Astrocyte (in vitro differentiated cells and primary cell): ENCODE results near the gene ACTN4. TPM values are rescaled to one million over a fixed set of nuclear protein-coding genes. Genes with fewer than 3 reads are reported as not detected.

Experiments
- DNase-seq: peaks from one replicate; pipeline ENCODE4 v3.0.0-alpha.2; 2010; ENCODE audit warnings: low read depth
- FAIRE-seq: peaks from 2 replicates; lab custom pipeline; 2011; peaks lifted over from hg19 to GRCh38; lab: Jason Lieb, UNC
- H2AFZ ChIP-seq: 2 replicates; pipeline ENCODE4 v1.6.0; 2012; ENCODE audit warnings: low read depth, low read length, inconsistent platforms
- H3K27ac ChIP-seq: 2 replicates; pipeline ENCODE4 v1.5.1; 2011; ENCODE audit warnings: low read depth, low read length, inconsistent platforms
- H3K27me3 ChIP-seq: 2 replicates; pipeline ENCODE4 v1.6.0; 2011; ENCODE audit warnings: low read length, inconsistent platforms; ENCODE audit not compliant: insufficient read depth
- H3K36me3 ChIP-seq: 2 replicates; pipeline ENCODE4 v1.5.1; 2011; ENCODE audit warnings: low read length, inconsistent platforms; ENCODE audit not compliant: insufficient read depth
- H3K4me1 ChIP-seq: 2 replicates; pipeline ENCODE4 v1.5.1; 2011; ENCODE audit warnings: low read length, inconsistent platforms; ENCODE audit not compliant: insufficient read depth
- H3K4me2 ChIP-seq: 2 replicates; pipeline ENCODE4 v1.6.0; 2012; ENCODE audit warnings: low read length, inconsistent platforms
- H3K4me3 ChIP-seq: 2 replicates; pipeline ENCODE4 v1.5.1; 2011; ENCODE audit warnings: low read depth, mild to moderate bottlenecking, low read length, inconsistent platforms; ENCODE audit not compliant: insufficient read depth
- H3K79me2 ChIP-seq: 2 replicates; pipeline ENCODE4 v1.6.0; 2012; ENCODE audit warnings: mild to moderate bottlenecking, low read length, inconsistent platforms; ENCODE audit not compliant: insufficient read depth
- H3K9ac ChIP-seq: 2 replicates; pipeline ENCODE4 v1.6.0; 2012; ENCODE audit warnings: mild to moderate bottlenecking, low read length, inconsistent platforms
- H3K9me3 ChIP-seq: 2 replicates; pipeline ENCODE4 v1.5.1; 2012; ENCODE audit warnings: low read depth, mild to moderate bottlenecking, low read length, inconsistent platforms; ENCODE audit not compliant: insufficient read depth
- H4K20me1 ChIP-seq: 2 replicates; pipeline ENCODE4 v1.6.0; 2012; ENCODE audit warnings: low read length, inconsistent platforms; ENCODE audit not compliant: insufficient read depth
- H3K27ac Mint-ChIP-seq: one replicate; pipeline ENCODE4 v1.8.0; 2021; ENCODE audit warnings: mild to moderate bottlenecking, mixed read lengths; ENCODE audit not compliant: unreplicated experiment
- H3K27me3 Mint-ChIP-seq: one replicate; pipeline ENCODE4 v1.8.0; 2021; ENCODE audit warnings: low read depth, mixed read lengths; ENCODE audit not compliant: unreplicated experiment
- H3K36me3 Mint-ChIP-seq: one replicate; pipeline ENCODE4 v1.8.0; 2021; ENCODE audit warnings: low read depth, mixed read lengths; ENCODE audit not compliant: unreplicated experiment
- H3K4me1 Mint-ChIP-seq: one replicate; pipeline ENCODE4 v1.8.0; 2021; ENCODE audit warnings: low read depth, mixed read lengths; ENCODE audit not compliant: unreplicated experiment
- H3K4me3 Mint-ChIP-seq: one replicate; pipeline ENCODE4 v1.8.0; 2021; ENCODE audit warnings: mild to moderate bottlenecking, moderate library complexity, mixed read lengths; ENCODE audit not compliant: unreplicated experiment
- H3K9me3 Mint-ChIP-seq: one replicate; pipeline ENCODE4 v1.8.0; 2021; ENCODE audit warnings: mild to moderate bottlenecking, mixed read lengths; ENCODE audit not compliant: unreplicated experiment
- EZH2 ChIP-seq: IDR thresholded peaks from 2 replicates; pipeline ENCODE4 v1.6.1; 2012; ENCODE audit warnings: mild to moderate bottlenecking, low read length, inconsistent platforms; ENCODE audit not compliant: insufficient read depth
- total RNA-seq: library from RNA; stranded (reverse); gene quantifications from 2 replicates; pipeline ENCODE4 v1.2.1, GENCODE V29; 2021
- TF ChIP-seq, protein P1 (sequence below): IDR thresholded peaks from 2 replicates; pipeline ENCODE4 v1.5.1; 2011; ENCODE audit warnings: low read depth, mild to moderate bottlenecking, inconsistent platforms, low read length, moderate library complexity; ENCODE audit not compliant: insufficient read depth

The ACTN4 gene
- total RNA-seq, 1 donor from 2014 or later, result 879 TPM

DNA sequence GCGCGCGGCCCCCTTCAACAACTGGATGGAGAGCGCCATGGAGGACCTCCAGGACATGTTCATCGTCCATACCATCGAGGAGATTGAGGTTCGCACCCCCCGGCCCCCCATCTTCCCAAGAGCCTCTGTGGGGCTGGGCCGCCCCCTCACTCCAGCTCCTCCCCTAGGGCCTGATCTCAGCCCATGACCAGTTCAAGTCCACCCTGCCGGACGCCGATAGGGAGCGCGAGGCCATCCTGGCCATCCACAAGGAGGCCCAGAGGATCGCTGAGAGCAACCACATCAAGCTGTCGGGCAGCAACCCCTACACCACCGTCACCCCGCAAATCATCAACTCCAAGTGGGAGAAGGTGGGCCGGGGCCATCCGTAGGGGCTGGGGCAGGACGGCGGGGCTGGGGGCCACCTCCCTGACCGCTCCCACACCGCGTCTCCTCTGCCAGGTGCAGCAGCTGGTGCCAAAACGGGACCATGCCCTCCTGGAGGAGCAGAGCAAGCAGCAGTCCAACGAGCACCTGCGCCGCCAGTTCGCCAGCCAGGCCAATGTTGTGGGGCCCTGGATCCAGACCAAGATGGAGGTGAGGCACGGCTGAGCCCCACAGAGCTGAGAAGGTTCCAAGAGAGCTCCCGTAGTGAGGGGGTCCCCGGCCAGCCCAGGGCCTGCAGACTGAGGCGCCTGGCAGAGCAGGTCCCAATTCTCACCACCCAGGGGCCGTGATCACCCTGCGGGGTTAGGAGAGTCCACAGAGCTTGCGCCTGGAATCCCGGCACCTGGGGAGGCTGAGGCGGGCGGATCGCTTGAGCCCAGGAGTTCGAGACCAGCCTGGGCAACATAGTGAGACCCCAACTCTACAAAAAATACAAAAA is 76.8 kb downstream of the ACTN4 start:
- no peak for DNase-seq
- Histone ChIP-seq H2AFZ (no peak overlapping the region), H3K4me1 (peaks cover 25% of the 10 kb centered on the region), H3K9ac (no peak overlapping the region), H3K27ac (no peak overlapping the region), H4K20me1 (peaks cover 70% of the 10 kb centered on the region), H3K4me2 (no peak overlapping the region), H3K4me3 (no peak overlapping the region), H3K9me3 (no peaks in the 10 kb centered on the region), H3K27me3 (no peaks in the 10 kb centered on the region), H3K79me2 (peaks cover 54% of the 10 kb centered on the region), H3K36me3 (peaks cover 34% of the 10 kb centered on the region)
- H3K36me3 Mint-ChIP-seq, result peaks cover 16% of the 10 kb centered on the region
- H3K27me3 Mint-ChIP-seq, result no peaks in the 10 kb centered on the region
- peak overlapping the region; percentile 85 for H3K27ac Mint-ChIP-seq
- H3K4me3 Mint-ChIP-seq, result no peak overlapping the region
- TF ChIP-seq, protein P1, sequence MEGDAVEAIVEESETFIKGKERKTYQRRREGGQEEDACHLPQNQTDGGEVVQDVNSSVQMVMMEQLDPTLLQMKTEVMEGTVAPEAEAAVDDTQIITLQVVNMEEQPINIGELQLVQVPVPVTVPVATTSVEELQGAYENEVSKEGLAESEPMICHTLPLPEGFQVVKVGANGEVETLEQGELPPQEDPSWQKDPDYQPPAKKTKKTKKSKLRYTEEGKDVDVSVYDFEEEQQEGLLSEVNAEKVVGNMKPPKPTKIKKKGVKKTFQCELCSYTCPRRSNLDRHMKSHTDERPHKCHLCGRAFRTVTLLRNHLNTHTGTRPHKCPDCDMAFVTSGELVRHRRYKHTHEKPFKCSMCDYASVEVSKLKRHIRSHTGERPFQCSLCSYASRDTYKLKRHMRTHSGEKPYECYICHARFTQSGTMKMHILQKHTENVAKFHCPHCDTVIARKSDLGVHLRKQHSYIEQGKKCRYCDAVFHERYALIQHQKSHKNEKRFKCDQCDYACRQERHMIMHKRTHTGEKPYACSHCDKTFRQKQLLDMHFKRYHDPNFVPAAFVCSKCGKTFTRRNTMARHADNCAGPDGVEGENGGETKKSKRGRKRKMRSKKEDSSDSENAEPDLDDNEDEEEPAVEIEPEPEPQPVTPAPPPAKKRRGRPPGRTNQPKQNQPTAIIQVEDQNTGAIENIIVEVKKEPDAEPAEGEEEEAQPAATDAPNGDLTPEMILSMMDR, result no peak
- H3K9me3 Mint-ChIP-seq, result no peaks in the 10 kb centered on the region
- H3K4me1 Mint-ChIP-seq, result peaks cover 10% of the 10 kb centered on the region
- no peak for FAIRE-seq

DNA sequence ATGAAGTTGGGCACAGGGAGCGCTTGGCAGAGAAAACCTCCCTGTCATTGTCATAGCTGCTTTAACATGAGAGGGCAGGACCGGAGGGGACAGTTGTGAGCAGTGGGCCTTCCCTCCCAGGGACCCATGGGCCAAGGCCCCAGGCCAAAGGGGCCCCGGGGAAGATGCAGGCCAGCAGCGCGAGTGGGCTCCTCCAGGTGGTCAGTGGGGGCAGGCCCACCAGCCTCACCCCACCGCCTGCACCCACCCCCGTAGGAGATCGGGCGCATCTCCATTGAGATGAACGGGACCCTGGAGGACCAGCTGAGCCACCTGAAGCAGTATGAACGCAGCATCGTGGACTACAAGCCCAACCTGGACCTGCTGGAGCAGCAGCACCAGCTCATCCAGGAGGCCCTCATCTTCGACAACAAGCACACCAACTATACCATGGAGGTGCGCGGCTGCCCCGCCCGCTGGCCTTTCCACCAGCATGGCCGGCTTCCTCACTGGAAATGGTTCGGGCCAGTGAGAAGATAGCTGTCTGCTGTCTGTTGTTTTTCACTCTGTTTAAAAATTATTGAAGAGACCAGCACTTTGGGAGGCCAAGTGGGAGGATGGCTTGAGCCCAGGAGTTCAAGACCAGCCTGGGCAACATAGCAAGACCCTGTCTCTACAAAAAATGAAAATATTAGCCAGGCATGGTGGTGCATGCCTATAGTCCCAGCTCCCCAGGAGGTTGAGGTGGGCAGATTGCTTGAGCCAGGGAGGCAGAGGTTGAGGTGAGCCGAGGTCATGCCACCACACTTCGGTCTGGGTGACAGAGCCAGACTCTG is 78.2 kb downstream of the ACTN4 start:
- Histone ChIP-seq H4K20me1 (peaks cover 62% of the 10 kb centered on the region), H3K9ac (no peak overlapping the region), H3K4me3 (no peak overlapping the region), H2AFZ (no peak overlapping the region), H3K79me2 (peaks cover 46% of the 10 kb centered on the region), H3K4me2 (no peak overlapping the region), H3K27me3 (no peaks in the 10 kb centered on the region), H3K36me3 (peaks cover 40% of the 10 kb centered on the region), H3K27ac (no peak overlapping the region), H3K4me1 (peaks cover 11% of the 10 kb centered on the region), H3K9me3 (no peaks in the 10 kb centered on the region)
- H3K9me3 Mint-ChIP-seq, result no peaks in the 10 kb centered on the region
- no peak overlapping the region for H3K4me3 Mint-ChIP-seq
- H3K4me1 Mint-ChIP-seq, result peaks cover 7% of the 10 kb centered on the region
- H3K27me3 Mint-ChIP-seq, result no peaks in the 10 kb centered on the region
- FAIRE-seq, result no peak
- no peak overlapping the region for H3K27ac Mint-ChIP-seq
- no peak for TF ChIP-seq EZH2
- TF ChIP-seq, protein P1, result no peak
- H3K36me3 Mint-ChIP-seq, result peaks cover 23% of the 10 kb centered on the region
- DNase-seq, result no peak
